ENCODE measurements around the gene MTMR12. TPM values are rescaled to one million over a fixed set of nuclear protein-coding genes. Genes with fewer than 3 reads are reported as not detected.

The MTMR12 gene
- total and polyA plus RNA-seq, 2 of the 4 experiments (the other 2 are of a cell fraction): 11.1 to 21.3 TPM

- DNase-seq: no peak
- H2AK5ac ChIP-seq (ENCODE audit: low read depth, low read length): no peak overlapping the region
- no peak overlapping the region for H3K14ac ChIP-seq (replicated peaks; ENCODE audit: low read depth, low read length)
- H3K4ac ChIP-seq (ENCODE audit: low read depth, low read length): no peak overlapping the region
- no peak overlapping the region for H3K23ac ChIP-seq (ENCODE audit: low read depth, low read length)
- H2BK15ac ChIP-seq (ENCODE audit: low read depth, low read length): no peak overlapping the region
- H3K4me1 ChIP-seq (ENCODE audit: control insufficient read depth, insufficient read depth, low read length): peaks cover 5% of the 10 kb centered on the region
- H3K9me1 ChIP-seq (ENCODE audit: insufficient read depth, low read length): peaks cover 9% of the 10 kb centered on the region; the same call in 1 of the 2 replicates
- no peak overlapping the region for H3K18ac ChIP-seq (ENCODE audit: low read depth, low read length)
- intact Hi-C loops (cut with micrococcal nuclease) (loop anchor here (5.0 kb wide), 1 partner anchor 77 kb away; no protein-coding TSS in a partner anchor), dilution Hi-C loops (cut with HindIII; ENCODE audit: low sequenced_read_pairs, unreplicated experiment) (no loop called here), in situ Hi-C loops (cut with MboI; ENCODE audit: low sequenced_read_pairs) (no loop called here)
- no peak for ATAC-seq (ENCODE audit: low read depth)
- no peak overlapping the region for H4K5ac ChIP-seq (ENCODE audit: low read depth, low read length)
- ChIA-PET POLR2A (ENCODE audit: unreplicated experiment) (no interaction called here), CTCF (no interaction called here)
- no peak overlapping the region for H4K8ac ChIP-seq (ENCODE audit: low read depth in 2 of 2, low read length in 2 of 2)
- no peaks in the 10 kb centered on the region for H3K27me3 ChIP-seq (ENCODE audit: control insufficient read depth, insufficient read depth, low read length)
- H2BK5ac ChIP-seq (ENCODE audit: low read depth, low read length, poor library complexity, severe bottlenecking): no peak overlapping the region
- 90% methylated on average over 2 of the region's 6 CpGs; no CpG with 5 or more reads in 1 of the 2 experiments for WGBS, 2 experiments (ENCODE audit: extremely low coverage in 2 of 2, insufficient read length in 1 of 2)
- no peak overlapping the region for H4K91ac ChIP-seq (ENCODE audit: insufficient read depth, low read depth, low read length)
- no peak overlapping the region for H2BK20ac ChIP-seq (ENCODE audit: low read depth, low read length)
- H3K79me1 ChIP-seq (ENCODE audit: low read depth in 1 of 2, low read length in 2 of 2): peaks cover 20 to 57% of the 10 kb centered on the region in 2 experiments; a peak in 3 of 4 replicates
- no peak overlapping the region for H3K9ac ChIP-seq (ENCODE audit: low read depth, low read length)
- no peak overlapping the region for H3K4me3 ChIP-seq (ENCODE audit: insufficient read depth, low read depth, low read length)
- H3K9me3 ChIP-seq (ENCODE audit: control insufficient read depth, insufficient read depth, low read length): no peaks in the 10 kb centered on the region
- no peaks in the 10 kb centered on the region; the same call in 1 of the 2 replicates for H3K36me3 ChIP-seq (ENCODE audit: control insufficient read depth, insufficient read depth, low read length)
- no peak overlapping the region for H3K4me2 ChIP-seq (ENCODE audit: low read depth, low read length)
- peaks cover 12% of the 10 kb centered on the region; the same call in 1 of the 2 replicates for H4K20me1 ChIP-seq (ENCODE audit: insufficient read depth, low read length)
- TF ChIP-seq, protein P1, sequence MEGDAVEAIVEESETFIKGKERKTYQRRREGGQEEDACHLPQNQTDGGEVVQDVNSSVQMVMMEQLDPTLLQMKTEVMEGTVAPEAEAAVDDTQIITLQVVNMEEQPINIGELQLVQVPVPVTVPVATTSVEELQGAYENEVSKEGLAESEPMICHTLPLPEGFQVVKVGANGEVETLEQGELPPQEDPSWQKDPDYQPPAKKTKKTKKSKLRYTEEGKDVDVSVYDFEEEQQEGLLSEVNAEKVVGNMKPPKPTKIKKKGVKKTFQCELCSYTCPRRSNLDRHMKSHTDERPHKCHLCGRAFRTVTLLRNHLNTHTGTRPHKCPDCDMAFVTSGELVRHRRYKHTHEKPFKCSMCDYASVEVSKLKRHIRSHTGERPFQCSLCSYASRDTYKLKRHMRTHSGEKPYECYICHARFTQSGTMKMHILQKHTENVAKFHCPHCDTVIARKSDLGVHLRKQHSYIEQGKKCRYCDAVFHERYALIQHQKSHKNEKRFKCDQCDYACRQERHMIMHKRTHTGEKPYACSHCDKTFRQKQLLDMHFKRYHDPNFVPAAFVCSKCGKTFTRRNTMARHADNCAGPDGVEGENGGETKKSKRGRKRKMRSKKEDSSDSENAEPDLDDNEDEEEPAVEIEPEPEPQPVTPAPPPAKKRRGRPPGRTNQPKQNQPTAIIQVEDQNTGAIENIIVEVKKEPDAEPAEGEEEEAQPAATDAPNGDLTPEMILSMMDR (conservative IDR thresholded peaks at IDR 0.05; ENCODE audit: low read depth, low read length): no peak
- TF ChIP-seq SMC3 (IDR thresholded peaks at IDR 0.05; ENCODE audit: low read depth, low read length): no peak
- TF ChIP-seq, protein P2, sequence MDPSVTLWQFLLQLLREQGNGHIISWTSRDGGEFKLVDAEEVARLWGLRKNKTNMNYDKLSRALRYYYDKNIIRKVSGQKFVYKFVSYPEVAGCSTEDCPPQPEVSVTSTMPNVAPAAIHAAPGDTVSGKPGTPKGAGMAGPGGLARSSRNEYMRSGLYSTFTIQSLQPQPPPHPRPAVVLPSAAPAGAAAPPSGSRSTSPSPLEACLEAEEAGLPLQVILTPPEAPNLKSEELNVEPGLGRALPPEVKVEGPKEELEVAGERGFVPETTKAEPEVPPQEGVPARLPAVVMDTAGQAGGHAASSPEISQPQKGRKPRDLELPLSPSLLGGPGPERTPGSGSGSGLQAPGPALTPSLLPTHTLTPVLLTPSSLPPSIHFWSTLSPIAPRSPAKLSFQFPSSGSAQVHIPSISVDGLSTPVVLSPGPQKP (IDR thresholded peaks at IDR 0.05; ENCODE audit: borderline replicate concordance, low read depth, low read length): no peak
- no peak for TF ChIP-seq MAZ (IDR thresholded peaks at IDR 0.05; ENCODE audit: borderline replicate concordance, low read depth, low read length)
- no peak for TF ChIP-seq MAFK (IDR thresholded peaks at IDR 0.05; ENCODE audit: low read depth, low read length)
- no peak for TF ChIP-seq USF2 (IDR thresholded peaks at IDR 0.05; ENCODE audit: low read depth, low read length)
- TF ChIP-seq CEBPB (IDR thresholded peaks at IDR 0.05; ENCODE audit: low read depth, low read length): no peak
- no peak for TF ChIP-seq RCOR1 (IDR thresholded peaks at IDR 0.05; ENCODE audit: insufficient replicate concordance, low read length)
- no peak for TF ChIP-seq BHLHE40 (IDR thresholded peaks at IDR 0.05; ENCODE audit: low read depth, low read length)
- TF ChIP-seq NFE2L2 (IDR thresholded peaks at IDR 0.05; ENCODE audit: low read depth, low read length): no peak
- no TSS peak for BruUV-seq (replicated peaks)
- no peak overlapping the region for H2AK9ac ChIP-seq (replicated peaks; ENCODE audit: low read depth, low read length, poor library complexity)
- H3K56ac ChIP-seq (ENCODE audit: extremely low read depth, insufficient read depth, low read length): no peak overlapping the region
- no peak overlapping the region for H3K27ac ChIP-seq (ENCODE audit: insufficient read depth, low read length)
- no peak overlapping the region for H2AFZ ChIP-seq (replicated peaks; ENCODE audit: low read length, poor library complexity)
- no peak overlapping the region for H2BK120ac ChIP-seq (ENCODE audit: low read depth, low read length)
Measured at GRCh38 chr5:32309761-32310160, 3.0 kb downstream of the MTMR12 start.

All from IMR-90 (cell line).